Lower leg skin (tissue), 3 donors: Measurements from ENCODE around the gene ARMH1.

Experiments
- CTCF ChIP-seq, 3 donors: fragments of 450-650 bp; IDR thresholded peaks; one replicate each; pipeline ENCODE4 v1.5.1; 2016; ENCODE audit warnings: antibody characterized with exemption in 3 of 3, mild to moderate bottlenecking in 3 of 3, moderate library complexity in 2 of 3
- POLR2A ChIP-seq, 2 donors: fragments of 450-650 bp; IDR thresholded peaks; one replicate each; pipeline ENCODE4 v1.6.1; 2016 to 2017; ENCODE audit warnings: antibody characterized with exemption in 2 of 2, mild to moderate bottlenecking in 1 of 2, moderate library complexity in 1 of 2

GRCh38 chr1:44759077-44759476 lies 84.6 kb downstream of the ARMH1 start:
- TF ChIP-seq CTCF (IDR thresholded peaks at IDR 0.05) (no peak), POLR2A (IDR thresholded peaks at IDR 0.05) (no peak)
